NT2/D1 (cell line): ENCODE results near the gene ARHGAP25.

Experiments used
- DNase-seq: peaks from one replicate; pipeline ENCODE4 v3.0.0-alpha.2; 2011; ENCODE audit warnings: low read depth, low spot score
- H3K27me3 ChIP-seq: 2 replicates; pipeline ENCODE4 v1.6.0; 2011; ENCODE audit warnings: mild to moderate bottlenecking; ENCODE audit not compliant: insufficient read length, insufficient read depth
- H3K36me3 ChIP-seq: 2 replicates; pipeline ENCODE4 v1.6.1; 2011; ENCODE audit warnings: mild to moderate bottlenecking, low read length, mixed read lengths; ENCODE audit not compliant: insufficient read depth, insufficient read length
- H3K4me1 ChIP-seq: 2 replicates; pipeline ENCODE4 v1.5.1; 2011; ENCODE audit not compliant: insufficient read depth, insufficient read length
- H3K4me3 ChIP-seq: 2 replicates; pipeline ENCODE4 v1.5.1; 2011; ENCODE audit warnings: low read depth; ENCODE audit not compliant: insufficient read length
- H3K9ac ChIP-seq: 2 replicates; pipeline ENCODE4 v1.6.0; 2011; ENCODE audit warnings: low read depth; ENCODE audit not compliant: insufficient read length
- H3K9me3 ChIP-seq: 2 replicates; pipeline ENCODE4 v1.5.1; 2011; ENCODE audit warnings: mild to moderate bottlenecking, low read length; ENCODE audit not compliant: insufficient read depth
- SUZ12 ChIP-seq: IDR thresholded peaks from 2 replicates; pipeline ENCODE4 v1.6.1; 2011; ENCODE audit not compliant: insufficient read length, insufficient read depth; ENCODE audit errors: extremely low read depth
- YY1 ChIP-seq: IDR thresholded peaks from 2 replicates; pipeline ENCODE4 v1.6.1; 2011; ENCODE audit not compliant: insufficient read length, insufficient read depth
- ZNF274 ChIP-seq: IDR thresholded peaks from 2 replicates; pipeline ENCODE4 v1.6.1; 2011; ENCODE audit warnings: mild to moderate bottlenecking, low read depth, low read length

The ARHGAP25 gene

DNA sequence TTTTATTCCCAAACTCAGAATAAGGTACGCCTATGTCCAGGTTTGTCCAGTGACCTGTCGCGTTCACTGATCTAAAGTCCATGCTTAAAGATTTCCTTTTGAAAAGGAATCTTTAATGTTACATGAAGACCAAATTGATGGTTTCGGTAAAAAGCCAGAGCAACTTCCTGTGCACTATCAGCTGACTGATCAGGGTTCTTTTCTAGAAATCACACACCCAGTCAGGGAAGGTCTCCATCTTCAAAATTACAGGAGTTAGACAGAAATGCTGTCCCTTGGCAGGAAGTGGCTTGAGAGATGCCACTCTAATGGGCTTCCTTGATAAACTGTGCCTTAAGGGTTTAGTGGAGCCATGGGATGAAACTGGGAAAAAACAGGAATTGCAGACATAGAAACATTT is 14.7 kb upstream of the ARHGAP25 start:
- no peak for TF ChIP-seq ZNF274
- TF ChIP-seq SUZ12: no peak
- no peak for TF ChIP-seq YY1
- no peak overlapping the region for H3K9ac ChIP-seq
- H3K4me3 ChIP-seq: no peak overlapping the region
- H3K4me1 ChIP-seq: no peaks in the 10 kb centered on the region
- no peaks in the 10 kb centered on the region for H3K9me3 ChIP-seq
- H3K27me3 ChIP-seq: no peaks in the 10 kb centered on the region
- no peaks in the 10 kb centered on the region for H3K36me3 ChIP-seq
- no peak for DNase-seq

DNA sequence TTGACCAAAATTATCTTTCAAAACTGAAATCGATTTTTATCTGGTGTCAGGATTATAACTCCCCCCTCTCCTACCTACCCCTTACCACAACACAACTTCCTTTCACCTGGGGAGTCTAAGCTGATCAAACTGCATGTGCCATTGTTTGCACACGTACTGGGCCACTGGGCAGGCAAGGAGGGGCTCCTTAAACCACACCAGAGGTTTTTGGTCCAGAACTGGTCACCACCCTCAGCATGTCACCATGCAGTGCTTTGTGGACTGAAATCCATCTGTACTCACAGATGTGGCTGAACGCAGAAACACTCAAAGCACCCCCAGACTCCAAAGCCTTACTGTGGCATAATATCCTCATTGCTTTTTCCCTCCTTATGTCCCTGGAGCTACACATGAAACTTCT is 13.9 kb upstream of the ARHGAP25 start:
- H3K4me3 ChIP-seq: no peak overlapping the region
- no peaks in the 10 kb centered on the region for H3K4me1 ChIP-seq

DNA sequence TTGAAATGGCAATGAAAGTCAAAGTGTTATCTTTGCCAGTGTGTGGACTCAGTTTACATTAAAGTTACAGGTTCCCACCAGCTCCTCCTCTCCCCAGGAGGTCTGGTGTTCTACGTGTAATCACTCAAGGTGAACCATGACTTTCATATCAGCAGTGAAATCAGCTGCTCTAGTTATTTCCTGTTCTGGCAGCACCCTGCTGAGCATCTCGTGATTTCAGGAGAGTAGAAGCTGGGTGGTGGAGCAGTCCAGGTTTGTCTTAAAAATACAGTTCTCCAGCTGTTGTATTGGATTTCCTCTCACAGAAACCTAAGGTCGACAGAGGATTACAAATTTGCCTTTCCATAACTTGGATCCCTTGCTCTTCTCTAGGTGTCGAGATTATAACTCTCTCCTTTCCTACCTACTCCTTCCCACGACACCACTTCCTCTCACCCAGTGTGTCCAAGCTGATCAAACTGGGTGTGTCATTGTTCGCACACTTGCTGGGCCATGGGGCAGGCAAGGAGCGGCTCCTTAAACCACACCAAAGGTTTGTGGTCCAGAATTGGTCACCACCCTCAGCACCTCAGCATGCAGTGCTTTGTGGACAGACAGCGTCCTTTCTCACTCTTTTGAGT is 13.0 kb upstream of the ARHGAP25 start:
- no peaks in the 10 kb centered on the region for H3K36me3 ChIP-seq

More for the DNA sequence above, 13.9 kb upstream of the ARHGAP25 start:
- no peak overlapping the region for H3K9ac ChIP-seq
- no peaks in the 10 kb centered on the region for H3K36me3 ChIP-seq
- TF ChIP-seq SUZ12 (no peak), ZNF274 (no peak), YY1 (no peak)
- H3K9me3 ChIP-seq: no peaks in the 10 kb centered on the region
- DNase-seq: no peak
- no peaks in the 10 kb centered on the region for H3K27me3 ChIP-seq

DNA sequence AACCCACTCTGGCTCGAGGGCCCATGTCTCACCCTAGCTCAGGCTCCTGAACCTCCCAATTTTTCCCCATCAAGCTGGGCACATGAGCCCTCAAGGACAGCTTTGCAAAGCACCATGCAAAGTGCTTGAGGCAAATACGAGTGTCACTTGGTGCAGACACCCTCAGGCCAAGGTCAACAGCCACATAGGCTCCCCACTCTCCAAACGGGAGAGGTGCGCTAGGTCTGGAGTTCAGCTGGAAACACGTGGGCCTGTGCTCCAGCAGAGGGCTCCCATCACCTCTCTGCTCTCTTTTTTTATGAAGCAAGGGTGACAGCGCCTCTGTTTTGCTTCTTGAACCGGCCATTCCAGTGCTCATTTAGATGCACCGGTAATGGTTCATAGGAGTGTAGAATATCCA is 11.9 kb upstream of the ARHGAP25 start:
- no peak overlapping the region for H3K4me3 ChIP-seq
- no peak for TF ChIP-seq YY1
- no peak for TF ChIP-seq ZNF274
- H3K27me3 ChIP-seq: no peaks in the 10 kb centered on the region
- H3K4me1 ChIP-seq: no peaks in the 10 kb centered on the region
- H3K9ac ChIP-seq: no peak overlapping the region
- no peak for DNase-seq
- H3K36me3 ChIP-seq: no peaks in the 10 kb centered on the region
- no peaks in the 10 kb centered on the region for H3K9me3 ChIP-seq

More for the DNA sequence above, 13.0 kb upstream of the ARHGAP25 start:
- DNase-seq: no peak
- Histone ChIP-seq H3K9ac (no peak overlapping the region), H3K4me1 (no peaks in the 10 kb centered on the region), H3K27me3 (no peaks in the 10 kb centered on the region), H3K4me3 (no peak overlapping the region), H3K9me3 (no peaks in the 10 kb centered on the region)
- TF ChIP-seq YY1: no peak
- no peak for TF ChIP-seq ZNF274
- TF ChIP-seq SUZ12: no peak

DNA sequence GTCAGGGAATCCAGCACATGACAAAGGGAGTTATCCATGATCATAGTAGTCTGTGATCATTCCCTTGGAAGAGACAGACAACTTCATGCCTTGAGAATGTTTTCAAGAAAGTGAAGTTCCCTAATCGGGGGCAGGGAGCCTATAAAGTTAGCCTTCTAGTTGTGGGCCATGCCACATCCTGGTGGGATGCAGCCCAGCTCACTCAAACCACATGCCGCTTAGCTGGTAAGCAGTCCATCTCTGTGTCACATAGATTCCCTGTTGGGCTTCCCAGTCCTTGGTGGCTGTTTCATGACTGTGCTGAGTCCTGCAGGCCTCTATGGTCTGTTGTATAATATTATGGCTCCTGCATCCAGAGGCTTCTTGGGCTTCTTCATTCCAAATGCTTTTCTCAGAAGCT is 11.4 kb upstream of the ARHGAP25 start:
- no peaks in the 10 kb centered on the region for H3K36me3 ChIP-seq
- no peak for TF ChIP-seq ZNF274
- TF ChIP-seq YY1: no peak
- no peak for TF ChIP-seq SUZ12
- no peaks in the 10 kb centered on the region for H3K9me3 ChIP-seq
- no peaks in the 10 kb centered on the region for H3K27me3 ChIP-seq
- H3K9ac ChIP-seq: no peak overlapping the region
- DNase-seq: no peak
- H3K4me1 ChIP-seq: no peaks in the 10 kb centered on the region
- H3K4me3 ChIP-seq: no peak overlapping the region

DNA sequence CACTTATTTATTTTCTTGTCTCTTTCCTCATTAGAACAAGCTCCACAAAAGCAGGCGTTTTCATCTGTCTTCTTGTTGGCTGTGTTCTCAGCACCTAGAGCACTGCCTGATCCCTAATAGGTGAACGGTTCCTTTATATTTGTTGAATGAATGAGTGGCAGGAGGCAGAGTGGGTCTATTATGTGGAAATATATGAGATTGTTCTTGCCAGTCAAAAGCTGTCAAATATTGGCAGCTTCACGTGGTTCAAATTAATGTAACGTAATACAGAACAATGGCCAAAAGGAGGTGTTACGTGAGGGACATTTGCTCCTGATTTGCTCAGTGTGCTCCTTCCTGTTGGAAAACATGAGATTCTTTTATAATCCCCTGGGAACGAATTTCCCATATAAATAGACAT is 8.5 kb upstream of the ARHGAP25 start:
- no peak for TF ChIP-seq SUZ12
- no peak for TF ChIP-seq ZNF274
- TF ChIP-seq YY1: no peak
- H3K27me3 ChIP-seq: no peaks in the 10 kb centered on the region
- no peaks in the 10 kb centered on the region for H3K4me1 ChIP-seq
- H3K4me3 ChIP-seq: no peak overlapping the region
- H3K36me3 ChIP-seq: no peaks in the 10 kb centered on the region
- H3K9me3 ChIP-seq: no peaks in the 10 kb centered on the region; the same call in 1 of the 2 replicates
- no peak for DNase-seq
- H3K9ac ChIP-seq: no peak overlapping the region

DNA sequence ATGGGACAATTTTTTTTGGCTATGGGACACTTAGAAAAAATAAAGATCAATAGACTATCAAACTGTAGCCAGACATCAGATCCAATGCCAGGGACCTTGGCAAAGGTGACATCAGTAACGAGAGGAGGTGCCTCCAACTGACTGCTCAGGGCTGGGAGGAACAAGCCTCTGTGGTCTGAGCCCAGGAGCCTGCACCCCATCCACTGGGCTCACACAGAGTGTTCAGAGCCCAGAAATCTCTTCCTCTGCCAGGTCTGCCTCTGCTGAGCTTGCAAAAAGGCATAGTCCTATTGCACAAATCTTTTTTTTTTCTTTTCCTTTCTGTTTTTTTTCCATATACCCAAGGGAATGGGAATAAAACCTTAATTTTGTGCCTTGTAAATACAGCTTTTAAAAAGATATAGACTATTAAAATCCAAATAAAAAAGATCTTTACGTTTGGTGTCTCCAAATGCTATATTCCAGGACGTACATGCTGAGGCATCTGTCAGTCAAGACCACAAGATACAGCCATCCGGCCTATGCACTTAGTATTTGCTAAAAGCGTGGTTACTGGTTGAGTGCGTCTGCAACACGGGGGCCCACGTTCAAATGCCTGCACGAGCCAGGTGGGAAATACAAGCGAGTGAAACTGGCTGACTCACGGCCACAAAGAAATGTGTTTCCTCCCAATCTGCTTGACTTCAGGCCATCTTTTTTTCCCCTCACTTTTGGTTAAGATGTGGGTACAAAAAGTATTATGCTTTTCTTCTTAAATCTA is 7.8 kb upstream of the ARHGAP25 start:
- H3K4me3 ChIP-seq: no peak overlapping the region
- H3K27me3 ChIP-seq: no peaks in the 10 kb centered on the region
- no peaks in the 10 kb centered on the region for H3K4me1 ChIP-seq
- no peak for DNase-seq
- no peak for TF ChIP-seq ZNF274
- TF ChIP-seq YY1: no peak
- TF ChIP-seq SUZ12: no peak
- H3K9me3 ChIP-seq: no peaks in the 10 kb centered on the region; the same call in 1 of the 2 replicates
- no peak overlapping the region for H3K9ac ChIP-seq
- H3K36me3 ChIP-seq: no peaks in the 10 kb centered on the region
